NCI-H226 (cell line): ENCODE results near the gene RAD51B.

Experiments used
- DNase-seq: peaks from one replicate; pipeline ENCODE4 v3.0.0-alpha.2; 2015

Gene RAD51B

DNA sequence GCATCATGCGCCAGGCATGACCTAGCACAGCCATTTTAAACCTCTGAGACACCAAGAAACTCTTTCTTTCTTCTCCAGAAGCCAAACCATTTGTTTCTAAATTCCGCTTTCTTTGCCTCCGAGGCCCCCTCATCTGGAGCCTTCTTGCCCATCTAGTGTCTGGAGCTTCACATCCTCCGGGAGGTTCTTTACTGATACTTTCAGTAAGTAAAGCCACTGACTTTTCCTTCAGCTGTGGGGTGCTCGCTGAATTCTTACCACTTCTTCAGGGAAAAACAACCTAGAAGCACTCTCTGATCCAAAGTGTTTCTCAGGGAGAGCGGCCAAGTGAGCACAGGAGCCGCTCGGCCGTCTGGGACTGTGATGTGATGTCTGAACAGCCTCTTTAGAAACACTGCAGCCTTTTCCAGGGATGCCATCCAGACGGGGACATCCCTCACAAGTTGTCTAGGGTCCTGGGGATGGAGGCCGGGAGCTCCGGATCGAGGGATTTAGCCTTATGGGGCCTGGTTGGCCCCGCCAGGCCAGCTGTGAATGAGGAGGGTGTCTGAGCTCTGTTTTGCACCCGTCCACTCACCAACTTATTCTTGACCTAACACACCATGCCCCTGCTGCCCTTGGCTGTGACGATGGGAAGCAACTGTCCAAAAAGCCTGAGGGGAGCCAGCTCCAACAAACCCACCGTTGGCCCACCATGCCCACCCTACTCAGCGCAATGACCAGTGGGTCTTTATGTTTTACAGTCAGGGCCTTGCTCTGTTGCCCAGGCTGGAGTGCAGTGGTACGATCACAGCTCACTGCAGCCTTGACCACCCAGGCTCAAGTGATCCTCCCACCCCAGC, 812.7 kb downstream of the RAD51B start:
- no peak for DNase-seq

DNA sequence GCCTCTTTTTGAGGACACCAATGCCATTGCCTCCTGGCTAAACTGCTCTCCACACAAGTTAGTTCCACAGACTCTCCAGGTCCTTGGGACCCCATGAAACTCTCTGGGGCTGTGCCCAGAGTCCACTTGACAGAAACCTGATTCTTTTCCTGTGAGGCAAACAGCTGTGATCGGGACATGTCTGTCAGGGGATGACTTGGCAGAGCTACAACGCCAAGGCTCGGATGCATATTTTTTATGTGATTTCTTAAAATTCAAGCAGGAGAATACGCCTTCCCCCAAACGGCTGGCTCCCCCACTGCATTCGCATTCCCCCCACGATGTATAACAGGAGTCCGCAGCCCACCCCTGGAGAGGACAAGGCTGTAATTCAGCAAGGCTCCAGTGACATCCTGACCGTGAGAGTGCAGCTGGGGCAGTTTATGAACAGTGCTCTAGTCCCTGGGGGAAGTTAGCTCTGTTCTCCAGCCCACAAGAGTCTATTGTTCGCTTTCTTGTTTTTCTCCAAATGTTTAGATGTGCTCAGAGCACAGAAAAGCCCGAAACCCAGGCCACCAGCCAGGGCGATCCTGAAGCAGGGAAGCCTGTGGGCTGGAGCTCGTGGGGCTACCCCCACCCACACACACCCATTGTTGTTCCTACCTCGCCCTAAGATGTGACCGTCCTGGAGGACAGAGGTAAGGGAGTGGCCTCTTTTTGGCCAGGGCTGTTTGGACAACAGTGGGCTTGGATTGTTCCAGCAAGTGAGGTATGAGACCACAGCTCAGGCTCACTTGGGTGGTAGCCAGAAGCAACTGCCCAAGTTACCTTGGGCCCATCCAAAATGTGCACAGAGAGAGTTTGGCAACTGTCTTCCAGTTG, 813.8 kb downstream of the RAD51B start:
- no peak for DNase-seq

DNA sequence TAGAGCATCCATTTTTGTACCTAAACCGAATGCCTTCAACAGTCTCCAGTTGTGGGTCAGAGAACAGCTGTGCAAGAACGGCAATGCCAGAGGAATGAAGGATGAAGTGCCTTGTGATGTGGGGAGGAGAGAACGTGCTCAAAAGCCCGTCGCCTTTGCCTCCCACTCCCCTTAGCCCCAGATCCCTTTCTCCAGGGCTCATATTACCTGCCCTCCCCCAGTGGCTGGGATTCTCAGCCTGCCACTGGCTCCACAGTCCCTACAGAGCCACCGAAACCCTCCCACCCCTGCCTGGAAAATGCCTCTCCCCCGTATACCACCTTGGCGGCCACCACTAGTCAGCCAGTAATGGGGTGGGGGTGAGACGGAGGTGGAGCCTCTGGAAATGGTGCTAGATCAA, 814.8 kb downstream of the RAD51B start:
- no peak for DNase-seq

DNA sequence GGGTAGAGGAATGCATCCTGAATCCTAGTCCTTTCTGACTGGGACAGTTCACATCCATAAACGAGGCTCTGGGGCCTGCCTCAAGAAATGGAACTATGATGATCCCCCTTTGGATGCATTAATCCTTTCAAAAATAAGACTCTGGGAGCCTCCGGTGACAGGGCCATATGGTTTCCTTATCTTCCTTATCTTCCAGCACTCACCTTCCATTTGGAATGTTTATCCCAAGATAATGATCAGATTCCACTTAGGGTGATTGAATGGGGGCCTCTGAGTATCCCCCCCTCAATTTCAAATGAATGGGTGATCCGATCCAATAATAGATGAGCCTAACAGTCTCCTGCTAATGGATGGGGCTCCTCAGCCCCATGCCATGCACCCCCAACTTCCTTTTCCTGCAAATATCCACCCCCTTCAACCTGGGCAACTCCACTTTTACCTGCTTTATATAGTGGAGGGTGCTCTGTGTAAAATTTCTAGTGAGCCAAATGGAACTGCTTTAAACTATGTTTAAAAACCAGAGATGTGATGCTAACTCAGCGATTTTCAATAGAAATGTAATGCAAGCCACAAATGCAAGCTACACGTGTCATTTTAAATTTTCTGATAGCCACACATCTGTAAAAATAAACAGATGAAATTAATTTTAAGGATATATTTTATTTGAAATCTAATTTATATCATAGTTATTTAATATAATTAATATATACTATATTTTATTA, 815.5 kb downstream of the RAD51B start:
- no peak for DNase-seq

DNA sequence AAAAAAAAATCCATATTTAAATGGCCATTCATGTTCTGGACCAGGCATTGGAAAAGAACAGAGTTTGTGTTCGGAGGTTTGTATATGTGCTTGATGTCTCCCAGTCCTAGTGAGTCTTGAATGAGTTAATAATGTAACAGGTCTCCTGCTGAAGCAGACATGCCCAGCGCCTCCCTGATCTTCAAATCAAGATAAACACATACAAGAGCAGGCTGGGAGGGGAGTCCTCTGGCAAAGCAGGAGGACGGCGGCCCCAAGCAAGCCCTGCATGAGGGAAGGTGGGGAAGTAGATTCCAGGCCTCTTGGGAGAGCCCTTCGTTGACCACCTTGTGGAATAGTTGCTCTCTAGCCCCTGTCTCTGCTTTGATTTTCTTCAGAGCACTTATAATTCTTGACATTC, 817.0 kb downstream of the RAD51B start:
- no peak for DNase-seq

DNA sequence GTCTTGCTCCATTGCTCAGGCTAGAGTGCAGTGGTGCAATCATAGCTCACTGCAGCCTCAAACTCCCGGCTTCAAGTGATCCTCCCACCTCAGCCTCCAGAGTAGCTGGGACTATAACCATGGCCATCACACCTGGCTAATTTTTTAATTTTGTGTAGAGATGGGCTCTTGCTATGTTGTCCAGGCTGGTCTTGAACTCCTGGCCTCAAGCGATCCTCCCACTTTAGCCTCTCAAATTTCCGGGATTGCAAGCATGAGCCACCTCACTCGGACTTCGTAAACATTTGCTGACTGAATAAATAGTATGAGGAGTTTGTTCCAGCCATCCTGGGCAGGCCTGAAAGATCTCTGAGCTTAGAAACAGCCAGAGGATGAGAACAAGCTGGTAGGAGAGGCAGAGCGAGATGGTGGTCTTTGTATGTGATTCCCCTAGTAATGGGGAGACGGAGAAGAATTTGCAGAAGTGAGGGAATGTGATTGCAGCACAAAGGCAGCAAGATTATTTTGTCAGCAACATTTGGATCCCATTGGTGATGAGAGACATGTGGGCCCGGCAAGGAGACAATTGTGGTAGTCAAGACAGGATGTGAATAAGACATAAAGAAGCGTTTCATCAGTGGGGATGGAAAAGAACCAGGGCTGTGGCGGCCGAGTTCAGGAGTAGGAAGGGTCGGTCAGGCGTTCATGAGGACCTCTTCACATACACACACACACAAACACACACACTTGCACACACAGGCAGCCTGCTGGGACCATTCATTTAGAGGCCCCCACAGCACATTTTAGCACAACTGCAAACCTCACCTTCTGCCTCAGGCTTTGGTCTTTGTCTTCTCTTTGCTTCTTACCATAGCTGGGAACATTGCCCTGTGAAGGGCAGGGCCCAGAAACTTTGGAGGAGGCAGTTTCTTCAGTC, 817.8 kb downstream of the RAD51B start:
- no peak for DNase-seq

DNA sequence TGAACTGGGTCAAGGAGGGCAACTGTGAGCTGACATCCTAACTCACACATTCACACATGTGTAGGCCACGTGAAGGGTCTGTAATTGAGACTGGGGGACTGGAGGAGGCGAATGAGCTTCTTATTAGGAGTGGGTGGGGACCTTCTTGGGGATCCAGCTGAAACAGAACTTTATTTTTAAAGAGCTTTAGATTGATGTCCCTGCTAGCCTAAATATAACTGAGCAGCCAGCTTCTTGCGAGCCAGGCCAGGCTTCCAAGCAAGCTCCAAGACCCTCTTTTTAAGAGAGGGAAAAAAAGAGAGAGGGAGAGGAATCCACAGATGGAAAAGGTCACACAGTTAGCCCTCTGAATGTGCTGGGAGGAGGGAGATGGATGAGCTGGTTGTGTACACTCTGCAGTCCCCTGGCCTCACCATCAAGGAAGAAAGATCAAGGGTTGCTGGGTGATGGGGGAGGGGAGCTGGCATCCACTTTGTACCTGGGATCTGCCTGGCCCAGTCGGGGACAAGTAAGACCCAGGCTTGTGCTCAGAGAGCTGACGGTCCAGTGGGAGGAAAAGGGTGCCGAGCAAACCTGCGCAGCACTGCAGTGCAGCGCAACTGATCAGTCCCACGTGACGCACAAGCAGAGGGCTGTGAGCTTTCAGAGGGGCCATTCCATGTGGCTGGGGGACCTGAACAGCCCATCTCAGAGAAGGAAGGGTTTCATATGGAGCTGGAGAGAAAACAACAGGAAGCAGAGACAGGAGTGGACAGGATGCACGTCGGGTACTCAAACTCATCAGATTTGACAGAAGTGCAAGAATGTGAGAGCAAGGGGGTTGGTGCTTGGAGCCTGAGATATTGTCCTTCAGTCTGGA, 818.8 kb downstream of the RAD51B start:
- no peak for DNase-seq

DNA sequence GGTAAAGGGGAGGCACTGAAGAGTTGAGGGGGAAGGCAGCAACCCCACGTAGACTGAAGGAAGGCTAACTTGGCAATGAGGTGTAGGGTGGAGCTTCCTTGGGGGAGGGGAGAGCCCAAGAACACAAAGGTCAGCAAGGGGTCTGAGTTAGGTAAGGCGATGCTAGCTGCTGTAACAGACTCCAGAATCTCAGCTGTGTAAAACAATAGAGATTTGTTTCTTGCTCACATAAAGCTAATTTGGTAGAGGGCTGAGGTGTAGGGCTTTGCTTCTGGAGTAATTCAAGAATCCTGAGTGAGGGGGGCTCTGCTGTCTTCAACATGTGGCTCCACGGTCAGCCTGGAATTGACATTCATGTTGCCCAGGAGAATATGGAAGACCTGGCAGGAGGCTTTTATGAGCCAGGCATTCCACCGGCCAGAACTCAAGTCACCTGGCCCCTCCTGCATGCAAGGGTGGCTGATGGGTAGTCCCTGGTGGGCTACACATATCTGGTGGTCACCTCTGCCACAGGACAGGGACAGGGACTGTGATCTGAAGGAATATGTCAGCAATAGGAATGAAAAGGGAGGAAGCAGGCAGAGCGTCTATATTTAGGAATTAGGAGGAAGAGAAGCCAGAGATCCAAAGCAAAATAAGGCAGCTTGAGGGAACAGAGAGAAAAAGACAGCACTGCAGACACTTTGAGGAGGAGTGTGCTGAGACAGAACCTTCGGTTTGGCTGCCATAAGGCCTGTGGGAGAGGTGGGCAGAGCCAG, 819.6 kb downstream of the RAD51B start:
- DNase-seq = no peak

DNA sequence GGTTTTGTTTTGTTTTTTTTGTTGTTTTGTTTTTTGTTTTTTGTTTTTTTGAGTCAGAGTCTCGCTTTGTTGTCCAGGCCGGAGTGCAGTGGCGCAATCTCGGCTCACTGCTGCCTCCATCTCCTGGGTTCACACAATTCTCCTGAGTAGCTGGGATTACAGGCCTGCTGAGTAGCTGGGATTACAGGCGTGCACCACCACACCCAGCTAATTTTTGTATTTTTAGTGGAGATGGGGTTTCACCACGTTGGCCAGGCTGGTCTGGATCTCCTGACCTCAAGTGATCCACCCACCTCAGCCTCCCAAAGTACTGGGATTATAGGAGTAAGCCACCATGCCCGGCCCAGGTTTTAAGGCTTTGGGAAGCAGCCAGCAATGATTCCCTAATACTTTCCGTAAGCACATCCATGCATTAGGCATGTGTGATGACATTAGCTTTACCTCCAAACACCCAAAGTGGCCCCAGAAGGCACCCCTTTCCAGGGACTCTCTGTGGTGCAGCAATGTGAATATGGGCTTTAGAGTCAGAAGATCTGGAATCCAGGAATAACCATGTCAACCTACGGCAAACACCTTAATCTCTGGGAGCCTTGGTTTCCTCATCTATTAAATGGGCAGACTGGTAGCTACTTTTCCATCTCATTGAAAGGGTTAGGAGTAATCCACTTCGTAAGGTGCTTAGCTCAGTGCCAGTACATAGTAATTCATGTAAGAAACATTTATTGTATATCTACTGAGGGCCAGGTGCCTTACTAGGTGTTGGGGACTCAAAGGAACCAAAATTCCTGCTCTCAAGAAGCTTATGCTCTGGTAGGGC, 820.4 kb downstream of the RAD51B start:
- DNase-seq = no peak

DNA sequence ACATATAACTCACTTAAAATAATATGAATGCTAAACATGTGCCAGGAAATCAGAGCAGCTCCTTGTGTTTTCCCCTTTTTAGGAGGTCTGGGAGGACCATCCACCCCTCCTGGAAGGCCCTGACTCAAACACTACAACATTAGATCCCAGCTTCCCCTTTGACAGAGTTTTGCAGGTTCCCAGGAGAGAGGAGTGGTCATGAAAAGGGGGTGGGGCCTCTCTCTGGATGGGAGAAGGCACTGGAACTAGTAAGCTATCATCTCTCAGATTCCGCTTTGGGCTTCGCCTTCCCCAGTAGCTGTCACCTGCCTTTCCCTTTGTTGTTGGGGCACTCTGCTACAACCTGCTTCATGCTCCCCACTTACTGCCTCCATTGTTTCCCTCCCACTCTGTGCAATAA, 824.1 kb downstream of the RAD51B start:
- no peak for DNase-seq

DNA sequence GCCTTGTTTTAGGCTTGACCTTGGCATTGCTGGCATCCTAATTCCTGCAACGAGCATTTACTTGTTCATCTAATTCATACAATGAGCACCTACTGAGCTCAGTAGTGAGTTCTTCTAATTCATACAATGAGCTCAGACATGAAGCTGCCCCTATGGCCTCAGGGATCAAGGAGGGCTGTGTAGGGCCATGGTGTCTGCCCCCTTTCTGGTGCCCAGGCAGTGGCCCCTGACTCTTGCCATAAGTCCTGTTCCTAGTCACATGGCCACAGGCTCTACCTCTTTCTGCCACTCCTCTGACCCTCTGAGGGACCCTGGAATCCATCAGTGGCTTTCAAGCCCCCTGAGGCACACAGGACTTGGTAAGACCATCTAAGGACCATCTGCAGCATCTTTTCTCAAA, 824.5 kb downstream of the RAD51B start:
- DNase-seq = no peak

DNA sequence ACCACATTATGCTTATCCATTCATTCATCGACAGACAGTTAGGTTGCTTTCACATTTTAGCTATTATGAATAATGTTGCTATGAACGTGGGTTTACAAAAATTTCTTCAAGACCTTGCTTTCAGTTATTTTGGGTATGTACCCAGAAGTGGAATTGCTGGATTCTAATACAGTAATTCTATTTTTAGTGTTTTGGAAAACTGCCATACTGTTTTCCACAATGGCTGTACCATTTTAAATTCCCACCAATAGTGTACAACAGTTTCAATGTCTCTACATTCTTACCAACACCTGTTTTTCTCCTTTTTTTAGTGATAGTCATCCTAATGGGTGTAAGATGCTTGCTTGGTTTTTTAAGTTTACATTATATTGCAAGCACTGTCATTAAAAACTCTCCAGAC, 825.8 kb downstream of the RAD51B start:
- DNase-seq = no peak

DNA sequence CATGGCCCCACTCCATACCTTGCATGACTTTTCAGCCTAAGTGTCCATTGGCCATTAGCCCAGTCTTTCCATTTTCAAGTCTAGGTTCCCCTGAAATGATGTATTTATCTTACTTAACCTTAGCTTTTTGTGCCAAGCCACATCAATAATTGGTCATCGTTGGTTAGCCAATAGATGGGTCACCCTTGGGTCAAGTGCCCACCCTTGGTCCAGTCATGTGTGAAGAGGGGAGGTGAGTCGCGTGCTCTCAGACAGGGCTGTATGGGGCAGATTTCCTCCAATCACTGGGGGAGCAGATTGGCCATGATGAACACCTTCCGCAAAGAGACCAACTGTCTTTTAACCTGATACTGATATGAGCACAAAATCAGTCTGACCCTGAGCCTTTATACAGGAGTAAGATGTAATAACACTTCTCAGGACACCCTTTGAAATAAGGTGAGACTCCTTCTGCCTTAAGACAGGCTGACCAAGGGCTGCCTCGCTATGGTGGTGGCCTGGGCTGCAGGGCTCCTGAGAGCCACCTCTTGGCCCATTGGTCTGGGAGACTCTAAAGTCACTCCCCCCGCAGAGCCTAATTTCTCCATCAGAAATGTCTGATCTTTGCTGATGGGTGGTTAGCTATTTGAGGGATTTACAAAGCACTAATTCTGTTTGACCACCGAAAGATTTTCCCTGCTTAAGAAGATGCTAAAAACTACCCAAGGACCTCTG, 830.1 kb downstream of the RAD51B start:
- DNase-seq = no peak

DNA sequence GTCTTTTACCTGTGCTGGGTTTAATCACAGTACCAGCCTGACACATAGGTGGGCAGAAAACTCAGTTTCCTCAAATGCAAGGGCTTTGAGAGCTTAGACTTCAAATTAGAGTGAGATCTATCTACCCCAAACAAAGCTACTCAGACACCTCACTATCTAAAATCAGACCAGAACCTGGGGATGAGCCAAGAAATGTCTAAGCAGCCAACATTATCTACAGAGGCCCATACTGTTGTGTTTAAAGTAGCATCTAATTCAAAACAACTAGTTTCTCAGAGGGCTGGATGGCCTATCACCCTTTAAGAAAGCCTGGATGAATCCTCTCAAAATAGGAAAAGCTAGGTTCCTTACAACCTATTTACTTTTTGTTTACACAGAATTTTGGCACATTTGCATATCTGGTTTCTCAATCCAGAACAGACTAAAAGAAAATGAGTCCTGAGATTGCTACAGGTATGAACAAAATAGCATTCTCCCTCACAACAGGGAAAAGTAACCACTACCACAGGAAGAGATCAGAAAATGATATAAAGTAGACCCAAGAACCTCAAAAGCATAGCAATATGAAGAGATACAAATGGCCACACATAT, 830.9 kb downstream of the RAD51B start:
- DNase-seq = no peak

DNA sequence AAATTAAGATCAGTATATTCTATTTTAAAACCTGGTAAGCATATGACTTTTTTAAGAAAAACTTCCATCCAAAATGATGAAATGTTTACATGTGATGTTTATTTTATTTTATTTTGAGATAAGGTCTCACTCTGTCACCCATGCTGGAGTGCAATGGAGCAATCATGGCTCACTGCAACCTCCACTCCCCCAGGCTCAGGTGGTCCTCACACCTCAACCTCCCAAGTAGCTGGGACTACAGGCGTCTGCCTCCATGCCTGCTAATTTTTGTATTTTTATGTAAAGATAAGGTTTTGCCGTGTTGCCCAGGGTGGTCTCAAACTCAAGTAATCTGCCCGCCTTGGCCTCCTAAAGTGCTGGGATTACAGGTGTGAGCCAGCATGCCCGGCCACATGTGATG, 831.5 kb downstream of the RAD51B start:
- DNase-seq = no peak

DNA sequence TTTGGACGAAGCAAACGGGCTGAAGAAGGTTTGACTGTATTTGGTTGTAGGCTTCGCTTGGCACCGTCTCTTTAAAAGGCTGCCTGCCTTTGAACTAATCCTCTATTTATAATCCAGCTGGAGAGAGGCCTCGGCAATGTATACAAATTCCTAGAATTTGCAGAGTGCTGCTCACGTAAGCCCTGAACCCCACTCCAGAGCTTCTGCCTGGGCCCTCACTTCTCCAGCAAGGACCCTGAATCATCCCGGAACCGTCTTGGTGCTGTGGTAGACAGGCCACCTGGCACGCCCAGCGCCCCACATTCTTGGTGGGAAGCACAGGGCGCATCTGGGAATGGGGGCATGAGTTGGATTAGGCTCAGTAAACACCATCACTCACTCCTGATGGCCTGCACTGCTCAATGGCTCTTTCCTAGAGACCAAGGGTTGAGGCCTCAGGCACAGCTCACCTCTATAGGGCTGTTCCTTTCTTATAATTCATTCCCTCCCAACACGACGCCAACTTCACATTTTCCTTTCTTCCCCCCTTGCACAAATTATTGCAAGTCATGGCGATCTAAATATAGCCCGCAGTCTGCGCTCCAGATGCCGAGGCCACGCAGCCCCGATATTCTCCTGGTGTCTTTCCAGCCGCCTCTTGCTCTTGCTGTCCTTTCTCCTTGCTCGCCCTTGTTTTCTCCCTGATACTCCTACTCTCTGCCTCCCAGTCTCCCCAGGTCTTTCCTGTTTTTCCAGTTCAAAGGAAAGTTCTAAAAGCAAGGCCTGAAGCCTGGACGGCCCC, 832.3 kb downstream of the RAD51B start:
- DNase-seq = no peak

DNA sequence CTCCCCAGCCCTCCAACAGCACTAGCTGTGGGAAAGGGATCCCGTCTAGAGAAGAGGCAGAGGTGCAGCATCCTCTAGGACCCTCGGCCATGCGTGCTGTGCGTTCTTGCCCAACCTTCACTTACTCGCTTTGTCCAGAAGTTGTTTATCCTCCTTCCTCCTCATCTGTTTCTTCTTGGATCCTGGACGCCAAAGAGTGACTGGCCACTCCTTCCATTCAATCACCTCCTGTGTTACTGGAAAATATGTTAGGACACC, 832.8 kb downstream of the RAD51B start:
- DNase-seq = no peak

DNA sequence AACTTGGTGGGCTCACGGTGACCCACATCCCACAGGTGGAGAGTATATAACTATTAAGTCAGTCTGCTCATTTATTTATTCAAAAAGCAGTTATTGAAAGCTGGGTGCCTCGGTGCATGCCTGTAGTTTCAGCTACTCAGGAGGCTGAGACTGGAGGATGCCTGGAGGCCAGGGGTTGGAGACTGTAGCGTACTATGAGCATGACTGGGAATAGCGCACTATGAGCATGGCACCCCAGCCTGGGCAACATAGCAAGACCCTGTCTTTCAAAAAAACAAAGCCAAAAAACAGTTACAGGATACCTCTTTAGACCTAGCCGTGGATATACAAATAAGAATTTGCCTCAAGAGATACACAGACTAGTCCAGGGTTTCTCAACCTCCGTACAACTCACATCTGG, 833.5 kb downstream of the RAD51B start:
- no peak for DNase-seq
